Uterus (tissue), 4 donors: ENCODE data around the gene CR1L. TPM values are rescaled to one million over a fixed set of nuclear protein-coding genes. Genes with fewer than 3 reads are reported as not detected.
"Not testable (repeated sequence)": the region's sequence is repeated elsewhere in the genome, so short reads cannot be mapped to it uniquely, and the experiment has no call there.

ENCODE experiments used
- DNase-seq, 2 donors: peaks; one replicate each; pipeline ENCODE4 v3.0.0-alpha.2; 2019 to 2020
- H3K27ac ChIP-seq, 2 donors: fragments of 200-600 bp; sonication (generic); 1 replicate in 1 of 2; 2 replicates in 1 of 2; pipeline ENCODE4 v1.5.1; 2016 to 2018
- H3K27me3 ChIP-seq, 2 donors: fragments of 200-600 bp; sonication (generic); one replicate each; pipeline ENCODE4 v1.5.1; 2018 to 2019; ENCODE audit warnings: control low read depth in 1 of 2
- H3K36me3 ChIP-seq, 2 donors: fragments of 200-600 bp; sonication (generic); one replicate each; pipeline ENCODE4 v1.5.1; 2019; ENCODE audit warnings: control low read depth in 1 of 2
- H3K4me1 ChIP-seq, 2 donors: fragments of 200-600 bp; sonication (generic); one replicate each; pipeline ENCODE4 v1.5.1; 2018 to 2019; ENCODE audit warnings: control low read depth in 1 of 2
- H3K4me3 ChIP-seq, 2 donors: fragments of 200-600 bp; sonication (generic); 1 replicate in 1 of 2; 2 replicates in 1 of 2; pipeline ENCODE4 v1.5.1; 2018 to 2019; ENCODE audit warnings: mild to moderate bottlenecking in 1 of 2
- H3K9me3 ChIP-seq, 2 donors: fragments of 200-600 bp; sonication (generic); one replicate each; pipeline ENCODE4 v1.5.1; 2019; ENCODE audit warnings: control low read depth in 1 of 2
- CTCF ChIP-seq, 4 experiments: fragments of 200-600 bp in 2 of 4; fragments of 450-650 bp in 2 of 4; sonication (generic) in 2 of 4; IDR thresholded peaks; one replicate each; pipeline ENCODE4 v1.5.1; 2016 to 2019; ENCODE audit warnings: antibody characterized with exemption in 4 of 4, mild to moderate bottlenecking in 2 of 4, moderate library complexity in 1 of 4
- POLR2A ChIP-seq, 2 donors: fragments of 450-650 bp; IDR thresholded peaks; one replicate each; pipeline ENCODE4 v1.6.1; 2016; ENCODE audit warnings: antibody characterized with exemption in 2 of 2, mild to moderate bottlenecking in 1 of 2, moderate library complexity in 1 of 2
- intact Hi-C: fragments of 100-400 bp; cut with DNase I; formaldehyde crosslinking; loops from one replicate; pipeline ENCODE4 v1.15.1; 2023; ENCODE audit warnings: low total_unique reads
- total RNA-seq, 4 donors: library from RNA; depleted of rRNA in 3 of 4; stranded (reverse); fragments of >200 nt in 3 of 4; gene quantifications; one replicate each; pipeline versions ENCODE4 v1.1.0 to v1.2.4, GENCODE V29; 2014 to 2023
- donor health status: DM: yes; HTN: yes; CAD: no.

CR1L gene
- total RNA-seq, 4 donors from 2014 or later = 0.14 TPM; not detected in 3

DNA sequence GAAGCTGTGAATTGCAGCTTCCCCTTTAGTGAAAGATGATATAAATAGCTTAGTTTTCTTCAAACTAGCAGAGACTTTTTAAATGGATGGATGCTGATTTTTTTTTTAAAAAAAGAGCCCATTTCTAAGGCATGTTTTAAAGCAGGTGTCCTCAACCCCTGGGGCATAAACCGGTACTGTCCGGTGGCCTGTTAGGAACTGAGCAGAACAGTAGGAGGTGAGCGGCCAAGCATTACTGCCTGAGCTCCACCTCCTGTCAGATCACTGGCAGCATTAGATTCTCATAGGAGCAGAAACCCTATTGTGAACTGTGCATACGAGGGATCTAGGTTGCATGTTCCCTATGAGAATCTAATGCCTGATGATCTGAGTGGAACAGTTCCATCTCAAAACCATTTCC, 31.2 kb downstream of the CR1L start:
- DNase-seq = no peak
- intact Hi-C loops = no loop called here

GRCh38 chr1:207680590-207681388, 35.9 kb downstream of the CR1L start:
- H3K9me3 ChIP-seq, H3K4me1 ChIP-seq, H3K36me3 ChIP-seq, intact Hi-C loops, H3K4me3 ChIP-seq, DNase-seq, H3K27ac ChIP-seq, H3K27me3 ChIP-seq: not testable (repeated sequence)

More for the DNA sequence above, 31.2 kb downstream of the CR1L start:
- Histone ChIP-seq H3K4me3 (no peak overlapping the region), H3K36me3 (no peaks in the 10 kb centered on the region), H3K9me3 (no peaks in the 10 kb centered on the region), H3K4me1 (no peaks in the 10 kb centered on the region), H3K27me3 (peaks cover 0 to 8% of the 10 kb centered on the region in 2 donors), H3K27ac (no peak overlapping the region)
- TF ChIP-seq POLR2A (IDR thresholded peaks at IDR 0.05) (no peak), CTCF (IDR thresholded peaks at IDR 0.05) (no peak)

DNA sequence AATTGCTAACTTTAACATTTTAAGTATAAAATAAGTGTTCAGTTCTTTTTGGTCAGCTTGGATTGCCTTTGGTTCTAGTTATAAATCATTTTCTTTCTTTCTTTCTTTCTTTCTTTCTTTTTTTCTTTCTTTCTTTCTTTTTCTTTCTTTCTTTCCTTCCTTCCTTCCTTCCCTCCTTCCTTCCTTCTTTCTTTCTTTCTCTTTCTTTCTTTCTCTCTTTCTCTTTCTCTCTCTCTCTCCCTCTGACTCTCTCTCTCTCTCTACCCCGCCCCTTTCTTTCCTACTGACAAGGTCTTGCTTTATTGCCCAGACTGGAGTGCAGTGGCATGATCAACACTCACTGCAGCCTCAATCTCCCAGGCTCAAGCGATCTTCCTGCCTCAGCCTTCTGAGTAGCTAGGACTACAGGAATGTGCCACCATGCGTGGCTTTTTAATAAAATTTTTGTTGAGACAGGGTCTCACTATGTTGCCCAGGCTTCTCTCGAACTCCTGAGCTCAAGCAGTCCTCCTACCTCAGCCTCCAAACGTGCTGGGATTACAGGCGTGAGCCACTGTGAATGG, 38.0 kb downstream of the CR1L start:
- H3K9me3 ChIP-seq, H3K27me3 ChIP-seq, DNase-seq, intact Hi-C loops, H3K27ac ChIP-seq, H3K36me3 ChIP-seq, H3K4me1 ChIP-seq, H3K4me3 ChIP-seq: not testable (repeated sequence)

DNA sequence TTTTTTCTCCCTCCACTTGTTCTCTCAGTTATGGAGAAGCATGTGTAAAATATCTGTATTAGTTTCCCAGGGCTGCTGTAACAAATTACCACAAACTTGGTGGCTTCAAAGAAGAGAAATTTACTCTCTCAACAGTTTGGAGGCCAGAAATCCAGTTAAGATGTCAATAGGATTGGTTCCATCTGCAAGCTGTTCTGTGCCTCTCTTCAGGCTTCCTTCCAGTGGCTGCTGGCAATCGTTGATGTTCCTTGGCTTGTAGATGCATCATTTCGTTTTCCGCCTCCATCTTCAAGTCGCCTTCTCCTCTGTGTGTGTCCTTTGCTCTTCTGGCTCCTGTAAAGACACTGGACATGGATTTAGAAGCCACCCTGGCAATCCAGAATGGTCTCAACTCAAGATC, 45.6 kb downstream of the CR1L start:
- intact Hi-C loops, H3K4me1 ChIP-seq, DNase-seq, H3K27ac ChIP-seq, H3K9me3 ChIP-seq, H3K36me3 ChIP-seq, H3K27me3 ChIP-seq, H3K4me3 ChIP-seq: not testable (repeated sequence)

DNA sequence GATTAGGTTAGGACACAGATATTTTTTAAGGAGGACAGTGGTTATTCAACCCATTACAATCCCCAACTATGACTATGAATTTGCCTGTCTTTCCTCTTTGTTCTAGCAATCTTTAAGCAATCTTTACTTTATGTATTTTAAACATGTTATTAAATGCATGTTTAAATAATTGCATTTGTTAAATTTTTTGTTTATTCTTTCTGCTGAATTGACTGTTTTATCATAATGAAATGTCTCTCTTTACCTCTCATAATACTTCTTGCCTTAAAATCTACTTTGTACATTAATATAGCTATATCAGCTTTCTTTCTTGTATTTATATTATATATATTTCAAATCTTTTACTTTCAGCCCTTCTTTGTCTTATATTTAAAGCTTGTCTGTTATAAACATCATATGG, 46.1 kb downstream of the CR1L start:
- Histone ChIP-seq H3K4me1 (no peaks in the 10 kb centered on the region), H3K9me3 (no peaks in the 10 kb centered on the region), H3K36me3 (no peaks in the 10 kb centered on the region), H3K27ac (no peak overlapping the region), H3K4me3 (no peak overlapping the region), H3K27me3 (no peaks in the 10 kb centered on the region)
- TF ChIP-seq CTCF (IDR thresholded peaks at IDR 0.05) (no peak), POLR2A (IDR thresholded peaks at IDR 0.05) (no peak)
- no peak for DNase-seq
- intact Hi-C loops = no loop called here

GRCh38 chr1:207691841-207692240, 46.9 kb downstream of the CR1L start:
- Histone ChIP-seq H3K27ac (no peak overlapping the region), H3K4me1 (no peaks in the 10 kb centered on the region), H3K9me3 (no peaks in the 10 kb centered on the region), H3K36me3 (no peaks in the 10 kb centered on the region), H3K27me3 (no peaks in the 10 kb centered on the region), H3K4me3 (no peak overlapping the region)
- intact Hi-C loops = no loop called here
- TF ChIP-seq POLR2A (IDR thresholded peaks at IDR 0.05) = no peak
- TF ChIP-seq CTCF (IDR thresholded peaks at IDR 0.05) = no peak
- DNase-seq = no peak

- DNase-seq, H3K9me3 ChIP-seq, H3K4me1 ChIP-seq, intact Hi-C loops, H3K27ac ChIP-seq, H3K27me3 ChIP-seq, H3K36me3 ChIP-seq, H3K4me3 ChIP-seq: not testable (repeated sequence)
Measured at GRCh38 chr1:207692291-207692690, 47.4 kb downstream of the CR1L start.
